HG02884 (cell line): ENCODE measurements around the gene TTC39C.

Experiments used
- ATAC-seq: cut with Tn5 transposase; IDR thresholded peaks from one replicate; pipeline ENCODE4 v1.9.1; 2021; ENCODE audit warnings: mild to moderate bottlenecking, moderate library complexity; ENCODE audit not compliant: unreplicated experiment

The TTC39C gene

DNA sequence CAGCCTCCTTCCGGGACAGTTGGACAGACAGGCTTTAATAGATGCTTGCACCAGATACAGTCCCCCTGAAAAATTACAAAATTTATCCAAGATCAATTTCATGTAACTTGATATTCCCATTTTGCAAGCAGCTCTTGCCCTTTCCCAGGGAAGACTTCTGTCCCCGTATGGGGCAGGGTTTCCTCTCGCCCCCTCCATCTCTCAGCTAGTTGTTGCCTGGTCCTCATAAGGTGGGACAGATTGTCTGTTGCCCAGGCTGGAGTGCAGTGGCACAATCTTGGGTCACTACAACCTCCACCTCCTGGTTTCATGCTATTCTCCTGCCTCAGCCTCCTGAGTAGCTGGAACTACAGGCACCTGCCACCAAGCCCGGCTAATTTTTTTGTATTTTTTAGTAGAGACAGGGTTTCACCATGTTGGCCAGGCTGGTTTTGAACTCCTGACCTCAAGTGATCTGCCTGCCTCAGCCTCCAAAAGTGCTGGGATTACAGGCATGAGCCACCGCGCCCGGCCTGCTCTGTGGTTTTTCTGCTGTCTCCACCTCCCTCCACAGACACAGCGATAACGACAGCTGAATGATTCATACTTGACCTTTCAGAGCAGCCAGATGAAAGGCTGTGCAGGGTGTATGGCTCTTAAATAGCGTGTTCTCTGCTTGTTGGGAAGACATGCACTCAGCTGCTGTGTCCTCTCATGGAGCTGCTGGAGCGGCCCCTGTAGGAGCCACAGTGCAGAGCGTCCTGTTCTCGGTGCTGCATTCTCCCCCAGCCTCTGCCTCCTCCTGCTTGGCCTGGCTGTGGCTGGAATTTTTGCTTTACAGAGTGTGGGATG lies 61.4 kb downstream of the TTC39C start:
- peak; percentile 69 for ATAC-seq

GRCh38 chr18:24076950-24077349 lies 62.4 kb downstream of the TTC39C start:
- no peak for ATAC-seq

DNA sequence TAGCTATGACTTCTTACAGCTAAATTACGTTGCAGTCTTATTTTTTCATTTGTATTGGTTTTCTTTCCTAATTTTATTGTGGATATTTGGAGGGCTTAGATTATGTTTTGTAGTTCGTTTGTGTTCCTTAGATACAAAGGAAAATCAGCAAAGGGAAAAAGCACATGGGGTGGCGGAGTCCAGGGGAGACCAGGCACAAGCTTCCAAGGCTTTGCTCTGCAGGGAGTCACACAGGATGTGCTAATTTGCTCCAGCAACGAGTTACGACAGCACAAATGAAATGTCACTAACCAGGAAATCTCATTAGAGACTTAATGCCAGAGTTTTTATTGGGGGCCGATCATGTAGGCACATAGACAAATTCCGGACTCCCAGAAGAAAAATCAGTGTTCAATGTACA lies 63.8 kb downstream of the TTC39C start:
- no peak for ATAC-seq

DNA sequence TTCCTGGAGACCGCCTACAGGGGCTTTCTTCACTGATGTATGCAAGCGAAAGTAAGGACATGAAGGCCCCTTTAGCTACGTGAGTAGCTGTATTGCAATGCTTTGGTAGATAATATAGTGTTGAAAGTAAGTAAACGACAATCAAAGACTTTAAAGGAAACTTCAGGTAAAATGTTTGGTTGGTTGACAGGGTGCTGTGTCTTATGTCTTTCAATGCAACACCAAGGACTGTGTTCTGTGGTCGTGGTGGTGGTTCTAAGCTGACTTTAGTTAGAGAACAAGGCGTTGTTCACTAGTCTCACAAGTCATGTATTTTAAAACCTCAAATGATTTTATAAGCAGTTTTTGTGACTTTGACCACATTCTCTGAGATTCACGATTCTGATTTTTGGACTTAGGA lies 66.3 kb downstream of the TTC39C start:
- ATAC-seq, result no peak

- ATAC-seq, result no peak
Measured at GRCh38 chr18:24083550-24083949, 69.0 kb downstream of the TTC39C start.

- no peak for ATAC-seq
Measured at GRCh38 chr18:24086082-24086481, 71.5 kb downstream of the TTC39C start.

DNA sequence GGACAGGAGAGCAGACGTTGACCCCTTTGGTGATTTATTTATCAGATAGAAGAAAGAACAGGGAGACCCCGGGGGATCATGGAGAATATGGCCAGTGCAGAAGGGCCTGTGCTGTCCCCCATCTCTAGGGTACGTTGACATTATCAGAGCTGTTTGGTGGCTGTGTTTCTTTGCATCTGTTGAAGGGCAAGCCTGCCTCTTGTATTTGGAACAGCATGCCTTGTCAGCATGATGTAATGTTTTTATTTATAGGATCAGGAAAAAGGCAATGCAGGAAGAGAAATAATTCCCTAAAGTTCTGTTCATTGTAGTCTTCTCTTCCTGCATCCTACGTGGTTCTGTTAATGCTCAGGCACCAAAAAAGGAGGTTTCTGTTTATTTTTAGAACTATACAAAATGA lies 74.5 kb downstream of the TTC39C start:
- ATAC-seq, result no peak

DNA sequence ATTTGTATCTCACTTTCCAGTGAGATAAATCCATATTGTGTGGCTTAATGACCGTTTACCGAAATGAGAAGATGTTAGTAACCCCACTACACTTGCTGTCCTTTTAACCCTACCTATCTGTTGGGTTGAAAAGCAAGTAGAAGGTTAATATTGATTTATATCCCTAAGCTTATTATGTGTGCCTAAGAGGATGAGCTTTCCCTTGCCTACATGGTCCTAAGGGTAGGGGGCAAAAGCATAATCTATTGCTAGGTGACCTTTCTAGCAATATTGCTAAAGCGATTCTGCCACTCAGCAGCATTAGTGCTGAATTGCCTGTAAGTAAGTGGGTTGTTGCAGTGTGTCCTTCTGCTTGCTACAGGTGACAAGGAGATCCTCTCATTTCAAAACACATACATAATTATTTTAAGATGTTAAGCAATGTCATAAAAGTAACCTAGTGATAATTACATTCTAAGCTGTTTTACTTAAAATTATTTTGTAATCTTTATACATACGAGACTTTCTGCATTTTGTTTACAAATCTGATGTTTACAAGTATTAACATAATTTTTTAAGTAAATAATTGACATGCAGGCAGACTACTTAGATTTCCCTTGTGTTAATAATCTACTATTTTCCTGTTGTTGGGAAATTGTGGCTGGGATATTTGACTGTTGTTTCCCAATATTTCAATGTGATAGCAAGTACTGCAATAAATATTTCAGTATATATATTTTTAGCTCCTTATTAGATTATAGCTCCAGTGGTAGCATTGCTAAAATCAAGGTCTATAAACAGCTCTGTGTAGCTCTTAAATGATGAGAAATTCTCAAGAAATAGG lies 75.2 kb downstream of the TTC39C start:
- no peak for ATAC-seq

- ATAC-seq, result no peak
Measured at GRCh38 chr18:24090876-24091275, 76.3 kb downstream of the TTC39C start.

DNA sequence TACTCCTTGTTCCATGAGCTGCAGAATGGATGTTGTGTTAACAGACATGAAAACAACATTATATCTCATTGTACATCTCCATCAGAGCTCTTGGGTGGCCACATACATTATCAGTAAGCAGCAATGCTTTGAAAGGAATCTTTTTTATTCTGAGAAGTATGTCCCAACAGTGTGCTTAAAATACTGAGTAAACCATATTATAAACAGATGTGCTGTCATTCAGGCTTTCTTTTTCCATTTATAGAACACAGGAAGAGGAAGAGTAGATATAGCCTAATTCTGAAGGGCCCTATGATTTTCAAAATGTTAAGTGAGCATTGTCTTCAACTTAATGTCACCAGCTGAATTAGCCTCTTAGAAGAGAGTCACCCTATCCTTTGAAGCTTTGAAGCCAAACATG lies 80.0 kb downstream of the TTC39C start:
- no peak for ATAC-seq

- no peak for ATAC-seq
Measured at GRCh38 chr18:24095976-24096375, 81.4 kb downstream of the TTC39C start.

- ATAC-seq, result no peak
Measured at GRCh38 chr18:24103320-24104021, 88.9 kb downstream of the TTC39C start.

GRCh38 chr18:24104486-24104885 lies 89.9 kb downstream of the TTC39C start:
- no peak for ATAC-seq

GRCh38 chr18:24108641-24109040 lies 94.1 kb downstream of the TTC39C start:
- ATAC-seq, result no peak

GRCh38 chr18:24111936-24112335 lies 97.4 kb downstream of the TTC39C start:
- no peak for ATAC-seq

DNA sequence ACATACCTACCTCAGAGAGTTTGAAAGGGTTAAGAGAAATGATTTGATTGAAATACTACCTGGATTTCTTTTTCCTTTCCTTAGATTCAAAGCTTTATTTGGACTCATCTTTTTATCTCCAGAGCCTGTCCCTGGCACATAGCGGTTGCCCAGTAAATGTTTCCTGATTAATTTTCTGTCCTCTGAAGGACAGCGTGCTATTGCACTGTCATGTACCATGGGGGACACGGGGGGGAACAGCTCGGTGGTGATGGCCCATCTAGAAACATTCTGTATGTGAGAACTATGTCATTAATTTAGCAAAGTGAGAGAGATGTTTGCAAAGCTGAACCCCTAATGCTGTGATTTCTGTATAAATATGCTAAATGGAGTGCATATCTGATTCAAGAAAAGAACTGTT lies 97.9 kb downstream of the TTC39C start:
- ATAC-seq, result no peak

- no peak for ATAC-seq
Measured at GRCh38 chr18:24112874-24113615, 98.5 kb downstream of the TTC39C start.

- ATAC-seq, result no peak
Measured at GRCh38 chr18:24114924-24115549, 100.5 kb downstream of the TTC39C start.

GRCh38 chr18:24115628-24116027 lies 101.1 kb downstream of the TTC39C start:
- no peak for ATAC-seq
